GM12875 (cell line): ENCODE results near the gene VAV2.
A peak's percentile ranks its signal among the peaks of the same experiment; 100 is the strongest.

ENCODE experiments used
- H3K4me3 ChIP-seq: one replicate; pipeline ENCODE4 v1.5.1; 2011; ENCODE audit warnings: low read depth, low read length, control low read depth
- CTCF ChIP-seq: IDR thresholded peaks from 2 replicates; pipeline ENCODE4 v1.5.1; 2011; ENCODE audit warnings: low read depth, mild to moderate bottlenecking, control low read depth, inconsistent platforms, low read length, moderate library complexity, borderline replicate concordance; ENCODE audit not compliant: insufficient read depth

Gene VAV2

GRCh38 chr9:133727277-133727875 is 264.7 kb downstream of the VAV2 start:
- no peak overlapping the region for H3K4me3 ChIP-seq
- 0 out of 2 replicates have a peak, but pooled peaks have one; percentile 8 for TF ChIP-seq CTCF

GRCh38 chr9:133726401-133727276 is 265.5 kb downstream of the VAV2 start:
- peak; percentile 52 for TF ChIP-seq CTCF
- H3K4me3 ChIP-seq = no peak overlapping the region

GRCh38 chr9:133725886-133726285 is 266.2 kb downstream of the VAV2 start:
- no peak overlapping the region for H3K4me3 ChIP-seq
- no peak for TF ChIP-seq CTCF

GRCh38 chr9:133718563-133719315 is 273.4 kb downstream of the VAV2 start:
- no peak overlapping the region for H3K4me3 ChIP-seq
- no peak for TF ChIP-seq CTCF

GRCh38 chr9:133717113-133718031 is 274.8 kb downstream of the VAV2 start:
- no peak overlapping the region for H3K4me3 ChIP-seq
- no peak for TF ChIP-seq CTCF

- H3K4me3 ChIP-seq = no peak overlapping the region
- TF ChIP-seq CTCF = no peak
Observed at GRCh38 chr9:133716564-133717112, 275.5 kb downstream of the VAV2 start.
